ENCODE measurements around the gene PDGFB.

Gene PDGFB

GRCh38 chr22:39205344-39206021 lies 39.3 kb downstream of the PDGFB start:
- Histone ChIP-seq H3K4me3 (replicated peaks; ENCODE audit: low read depth, low read length) (no peak overlapping the region), H3K36me3 (ENCODE audit: control insufficient read depth, insufficient read depth, low read length) (no peaks in the 10 kb centered on the region), H3K27me3 (replicated peaks; ENCODE audit: control insufficient read depth, insufficient read depth, low read length) (no peaks in the 10 kb centered on the region; the same call in 1 of the 2 replicates)
- TF ChIP-seq CTCF (IDR thresholded peaks at IDR 0.05; ENCODE audit: insufficient read depth, low read length, poor library complexity, severe bottlenecking) = no peak
- peak; percentile 68 for DNase-seq (ENCODE audit: extremely low read depth, insufficient read length)

DNA sequence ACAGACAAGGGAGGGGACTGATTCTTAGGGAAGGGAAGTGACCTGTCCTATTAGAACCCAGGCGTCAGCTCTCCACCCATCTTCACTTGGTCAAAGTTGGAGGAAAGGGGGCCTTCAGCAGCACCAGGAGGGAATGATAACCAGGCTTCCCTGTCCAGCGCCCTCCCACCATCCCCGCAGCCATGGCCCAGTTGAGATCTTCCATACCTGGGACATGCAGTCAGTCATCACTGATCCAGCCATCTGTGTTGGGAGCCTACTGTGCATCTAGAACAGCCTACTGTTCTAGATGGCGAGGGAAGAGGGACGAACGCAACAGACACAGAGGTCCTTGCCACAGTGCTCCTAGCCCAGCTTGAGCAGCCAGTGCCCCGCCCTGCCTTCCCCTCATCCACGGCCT lies 40.6 kb downstream of the PDGFB start:
- DNase-seq (ENCODE audit: extremely low read depth, insufficient read length) = no peak
- Histone ChIP-seq H3K36me3 (ENCODE audit: control insufficient read depth, insufficient read depth, low read length) (no peaks in the 10 kb centered on the region), H3K4me3 (replicated peaks; ENCODE audit: low read depth, low read length) (no peak overlapping the region), H3K27me3 (replicated peaks; ENCODE audit: control insufficient read depth, insufficient read depth, low read length) (no peaks in the 10 kb centered on the region; the same call in 1 of the 2 replicates)
- no peak for TF ChIP-seq CTCF (IDR thresholded peaks at IDR 0.05; ENCODE audit: insufficient read depth, low read length, poor library complexity, severe bottlenecking)

- H3K36me3 ChIP-seq (ENCODE audit: control insufficient read depth, insufficient read depth, low read length) = no peaks in the 10 kb centered on the region
- DNase-seq (ENCODE audit: extremely low read depth, insufficient read length) = no peak
- H3K27me3 ChIP-seq (replicated peaks; ENCODE audit: control insufficient read depth, insufficient read depth, low read length) = no peaks in the 10 kb centered on the region
- H3K4me3 ChIP-seq (replicated peaks; ENCODE audit: low read depth, low read length) = no peak overlapping the region
- TF ChIP-seq CTCF (IDR thresholded peaks at IDR 0.05; ENCODE audit: insufficient read depth, low read length, poor library complexity, severe bottlenecking) = no peak
Measured at GRCh38 chr22:39197578-39197977, 47.2 kb downstream of the PDGFB start.

DNA sequence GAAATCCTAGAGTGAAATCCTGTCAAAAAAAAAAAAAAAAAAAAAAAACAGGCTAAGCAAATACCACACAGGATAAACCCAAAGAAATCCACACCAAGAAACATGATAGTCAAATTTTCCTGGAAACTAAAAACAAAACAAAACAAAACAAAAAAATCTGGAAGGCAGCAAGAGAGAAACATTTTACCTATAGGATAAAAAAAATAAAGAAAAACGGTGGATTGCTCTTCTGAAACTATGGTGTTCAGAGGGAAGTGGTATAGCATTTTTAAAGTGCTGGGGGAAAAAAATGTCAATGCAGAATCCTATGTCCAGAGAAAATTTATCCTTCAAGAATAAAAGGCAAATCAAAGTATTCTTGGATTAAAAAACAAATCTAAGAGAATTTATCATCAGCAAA lies 50.7 kb downstream of the PDGFB start:
- Histone ChIP-seq H3K4me3 (replicated peaks; ENCODE audit: low read depth, low read length) (no peak overlapping the region), H3K27me3 (replicated peaks; ENCODE audit: control insufficient read depth, insufficient read depth, low read length) (no peaks in the 10 kb centered on the region), H3K36me3 (ENCODE audit: control insufficient read depth, insufficient read depth, low read length) (no peaks in the 10 kb centered on the region)
- DNase-seq (ENCODE audit: extremely low read depth, insufficient read length) = no peak
- no peak for TF ChIP-seq CTCF (IDR thresholded peaks at IDR 0.05; ENCODE audit: insufficient read depth, low read length, poor library complexity, severe bottlenecking)

- H3K36me3 ChIP-seq (ENCODE audit: control insufficient read depth, insufficient read depth, low read length) = no peaks in the 10 kb centered on the region
- no peak for TF ChIP-seq CTCF (IDR thresholded peaks at IDR 0.05; ENCODE audit: insufficient read depth, low read length, poor library complexity, severe bottlenecking)
- no peak for DNase-seq (ENCODE audit: extremely low read depth, insufficient read length)
- no peaks in the 10 kb centered on the region for H3K27me3 ChIP-seq (replicated peaks; ENCODE audit: control insufficient read depth, insufficient read depth, low read length)
- H3K4me3 ChIP-seq (replicated peaks; ENCODE audit: low read depth, low read length) = no peak overlapping the region
Measured at GRCh38 chr22:39188809-39189208, 56.0 kb downstream of the PDGFB start.

DNA sequence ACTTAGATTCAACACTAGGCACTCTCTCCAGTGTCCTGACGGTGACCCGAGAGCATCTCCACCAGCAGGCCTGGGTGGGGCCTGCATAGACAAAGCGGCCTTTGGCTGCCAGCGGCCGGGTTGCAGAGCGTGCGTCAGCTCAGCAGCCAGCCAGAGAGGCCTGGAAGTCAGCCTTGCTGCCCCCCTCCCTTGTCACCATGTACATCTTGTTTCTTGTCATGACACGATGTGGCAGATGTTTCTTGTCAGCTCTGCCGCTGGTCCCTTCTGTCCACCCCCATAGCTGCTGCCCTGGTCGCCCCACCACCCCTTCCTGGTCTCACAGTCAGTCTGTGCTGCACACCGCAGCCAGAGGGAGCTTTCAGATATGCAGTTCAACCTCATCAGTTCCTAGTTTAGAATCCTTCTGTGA lies 59.2 kb downstream of the PDGFB start:
- no peak overlapping the region for H3K4me3 ChIP-seq (replicated peaks; ENCODE audit: low read depth, low read length)
- H3K27me3 ChIP-seq (replicated peaks; ENCODE audit: control insufficient read depth, insufficient read depth, low read length) = no peaks in the 10 kb centered on the region
- H3K36me3 ChIP-seq (ENCODE audit: control insufficient read depth, insufficient read depth, low read length) = no peaks in the 10 kb centered on the region
- no peak for TF ChIP-seq CTCF (IDR thresholded peaks at IDR 0.05; ENCODE audit: insufficient read depth, low read length, poor library complexity, severe bottlenecking)
- DNase-seq (ENCODE audit: extremely low read depth, insufficient read length) = no peak
